Endothelial cell of umbilical vein (primary cell): ENCODE data around the gene PRSS22. TPM values are rescaled to one million over a fixed set of nuclear protein-coding genes. Genes with fewer than 3 reads are reported as not detected.

Experiments
- BruUV-seq: library from RNA; stranded (reverse); fragments of 400-500 nt; replicated peaks from 2 replicates; lab custom pipeline; 2021; lab: Mats Ljungman, UMichigan
- CTCF ChIA-PET: fragments of 300-600, 350-600 bp; sonication (Branson Sonifier 250); formaldehyde crosslinking; loops from one replicate; lab custom pipeline; 2021; ENCODE audit warnings: antibody characterized with exemption, inconsistent platforms; lab: Charles Lee
- POLR2A ChIA-PET: fragments of 300-600, 350-600 bp; sonication (Branson Sonifier 250); formaldehyde crosslinking; loops from one replicate; lab custom pipeline; 2021; ENCODE audit warnings: antibody characterized with exemption, inconsistent platforms; lab: Charles Lee
- DNase-seq: peaks from one replicate; pipeline ENCODE4 v3.0.0-alpha.2; 2011; ENCODE audit warnings: low read depth, low spot score
- FAIRE-seq: peaks from 2 replicates; lab custom pipeline; 2011; peaks lifted over from hg19 to GRCh38; lab: Jason Lieb, UNC
- H2AFZ ChIP-seq: 2 replicates; pipeline ENCODE4 v1.6.0; 2012; ENCODE audit warnings: low read depth, low read length, control low read depth, inconsistent platforms
- H3K27ac ChIP-seq: 2 replicates; pipeline ENCODE4 v1.5.1; 2011; ENCODE audit warnings: low read depth, mild to moderate bottlenecking, control low read depth, low read length, moderate library complexity; ENCODE audit not compliant: insufficient read depth
- H3K27me3 ChIP-seq, 2 experiments: 2 replicates each; pipeline versions ENCODE4 v1.6.0 to v1.6.1; 2011; ENCODE audit warnings: low read length in 2 of 2, mixed read lengths in 1 of 2; ENCODE audit not compliant: control insufficient read depth in 2 of 2, insufficient read depth in 2 of 2
- H3K36me3 ChIP-seq, 2 experiments: 2 replicates in 1 of 2; 3 replicates in 1 of 2; pipeline ENCODE4 v1.5.1; 2011; ENCODE audit warnings: low read length in 2 of 2, mild to moderate bottlenecking in 1 of 2, moderate library complexity in 1 of 2; ENCODE audit not compliant: control insufficient read depth in 2 of 2, insufficient read depth in 2 of 2; ENCODE audit errors: extremely low read depth in 1 of 2
- H3K4me1 ChIP-seq: 3 replicates; pipeline ENCODE4 v1.5.1; 2011; ENCODE audit warnings: mild to moderate bottlenecking, low read length; ENCODE audit not compliant: control insufficient read depth, insufficient read depth; ENCODE audit errors: extremely low read depth
- H3K4me2 ChIP-seq: 2 replicates; pipeline ENCODE4 v1.6.1; 2011; ENCODE audit warnings: low read length, control low read depth, mixed read lengths; ENCODE audit not compliant: insufficient read depth
- H3K4me3 ChIP-seq, 3 experiments: fragments of 200-600 bp in 1 of 3; sonication (generic), shearing (Covaris generic) in 1 of 3; replicated peaks in 1 of 3; 2 replicates each; pipeline ENCODE4 v1.5.1; 2011 to 2016; ENCODE audit warnings: control low read depth in 3 of 3, low read length in 3 of 3, mild to moderate bottlenecking in 2 of 3, inconsistent platforms in 1 of 3, low read depth in 1 of 3, moderate library complexity in 1 of 3; ENCODE audit not compliant: insufficient read depth in 1 of 3
- H3K79me2 ChIP-seq: 2 replicates; pipeline ENCODE4 v1.6.0; 2012; ENCODE audit warnings: low read length, inconsistent platforms; ENCODE audit not compliant: control insufficient read depth, insufficient read depth
- H3K9ac ChIP-seq: replicated peaks from 2 replicates; pipeline ENCODE3; 2011; ENCODE audit warnings: low read length, control low read depth; ENCODE audit not compliant: insufficient read depth; ENCODE audit errors: extremely low read depth
- H3K9me1 ChIP-seq: replicated peaks from 3 replicates; pipeline ENCODE4 v1.6.0; 2011; ENCODE audit warnings: mild to moderate bottlenecking, low read length; ENCODE audit not compliant: control insufficient read depth, insufficient read depth; ENCODE audit errors: extremely low read depth
- H3K9me3 ChIP-seq: replicated peaks from 2 replicates; pipeline ENCODE4 v1.5.1; 2012; ENCODE audit warnings: low read length, inconsistent platforms; ENCODE audit not compliant: control insufficient read depth, insufficient read depth
- H4K20me1 ChIP-seq: replicated peaks from 2 replicates; pipeline ENCODE3; 2011; ENCODE audit warnings: mild to moderate bottlenecking, low read length; ENCODE audit not compliant: control insufficient read depth, insufficient read depth; ENCODE audit errors: extremely low read depth
- EZH2 ChIP-seq: IDR thresholded peaks from 2 replicates; pipeline ENCODE4 v1.6.1; 2012; ENCODE audit warnings: borderline replicate concordance, low read depth, mild to moderate bottlenecking, moderate library complexity, low read length, inconsistent platforms; ENCODE audit not compliant: severe bottlenecking
- FOS ChIP-seq: IDR thresholded peaks from 2 replicates; pipeline ENCODE4 v1.6.1; 2011; ENCODE audit warnings: mild to moderate bottlenecking, low read length, moderate library complexity, borderline replicate concordance; ENCODE audit not compliant: insufficient read depth
- GATA2 ChIP-seq: IDR thresholded peaks from 2 replicates; pipeline ENCODE4 v1.7.0; 2011; ENCODE audit warnings: low read depth, mild to moderate bottlenecking, moderate library complexity, mixed read lengths, low read length; ENCODE audit not compliant: insufficient read length, insufficient read depth
- JUN ChIP-seq: IDR thresholded peaks from 2 replicates; pipeline ENCODE4 v1.6.1; 2011; ENCODE audit warnings: borderline replicate concordance, low read depth; ENCODE audit not compliant: insufficient read length, insufficient read depth
- MYC ChIP-seq: IDR thresholded peaks from one replicate; pipeline ENCODE4 v1.6.1; 2011; ENCODE audit warnings: mild to moderate bottlenecking, low read depth, low read length
- POLR2A ChIP-seq: IDR thresholded peaks from 2 replicates; pipeline ENCODE4 v1.6.1; 2012; ENCODE audit warnings: low read depth, mild to moderate bottlenecking, control low read depth, low read length
- POLR2AphosphoS5 ChIP-seq: IDR thresholded peaks from 2 replicates; pipeline ENCODE4 v1.6.1; 2012; ENCODE audit warnings: low read depth, mild to moderate bottlenecking, control low read depth, low read length, moderate library complexity; ENCODE audit not compliant: insufficient read depth
- dilution Hi-C: fragments of 300-500 bp; cut with MboI; formaldehyde crosslinking; loops from one replicate; pipeline ENCODE4 v1.15.0; 2019; ENCODE audit warnings: low sequenced_read_pairs; ENCODE audit not compliant: extremely low pct_ligation_motif_present
- intact Hi-C: fragments of 100-400 bp; cut with micrococcal nuclease; formaldehyde crosslinking; loops from one replicate; pipeline ENCODE4 v1.10.0; 2022
- polyA plus RNA-seq, 4 experiments: library from polyadenylated mRNA; depleted of rRNA in 3 of 4; stranded (reverse) in 3 of 4; unstranded in 1 of 4; fragments of >200 nt; gene quantifications; 2 replicates each; pipeline versions ENCODE4 v1.2.1 to v1.2.3, GENCODE V29; 2011 to 2012; ENCODE audit warnings: missing spikeins in 1 of 4
- total RNA-seq: library from RNA; stranded (reverse); gene quantifications from 2 replicates; pipeline ENCODE4 v1.2.3, GENCODE V29; 2021
- TF ChIP-seq, protein P1 (sequence below): IDR thresholded peaks from 2 replicates; pipeline ENCODE4 v1.6.1; 2011; ENCODE audit not compliant: insufficient read depth, insufficient read length
- TF ChIP-seq, protein P2 (sequence below), 2 donors: IDR thresholded peaks; 1 replicate in 1 of 2; 2 replicates in 1 of 2; pipeline ENCODE4 v1.5.1; 2011; ENCODE audit warnings: low read length in 2 of 2, mild to moderate bottlenecking in 2 of 2, moderate library complexity in 2 of 2, control low read depth in 1 of 2, inconsistent platforms in 1 of 2, low read depth in 1 of 2; ENCODE audit not compliant: insufficient read depth in 1 of 2; ENCODE audit errors: extremely low read depth in 1 of 2

The PRSS22 gene
- total and polyA plus RNA-seq, 2 donors (not counting 3 experiments of a cell fraction or from before 2014, with no cell fraction given), result not detected

DNA sequence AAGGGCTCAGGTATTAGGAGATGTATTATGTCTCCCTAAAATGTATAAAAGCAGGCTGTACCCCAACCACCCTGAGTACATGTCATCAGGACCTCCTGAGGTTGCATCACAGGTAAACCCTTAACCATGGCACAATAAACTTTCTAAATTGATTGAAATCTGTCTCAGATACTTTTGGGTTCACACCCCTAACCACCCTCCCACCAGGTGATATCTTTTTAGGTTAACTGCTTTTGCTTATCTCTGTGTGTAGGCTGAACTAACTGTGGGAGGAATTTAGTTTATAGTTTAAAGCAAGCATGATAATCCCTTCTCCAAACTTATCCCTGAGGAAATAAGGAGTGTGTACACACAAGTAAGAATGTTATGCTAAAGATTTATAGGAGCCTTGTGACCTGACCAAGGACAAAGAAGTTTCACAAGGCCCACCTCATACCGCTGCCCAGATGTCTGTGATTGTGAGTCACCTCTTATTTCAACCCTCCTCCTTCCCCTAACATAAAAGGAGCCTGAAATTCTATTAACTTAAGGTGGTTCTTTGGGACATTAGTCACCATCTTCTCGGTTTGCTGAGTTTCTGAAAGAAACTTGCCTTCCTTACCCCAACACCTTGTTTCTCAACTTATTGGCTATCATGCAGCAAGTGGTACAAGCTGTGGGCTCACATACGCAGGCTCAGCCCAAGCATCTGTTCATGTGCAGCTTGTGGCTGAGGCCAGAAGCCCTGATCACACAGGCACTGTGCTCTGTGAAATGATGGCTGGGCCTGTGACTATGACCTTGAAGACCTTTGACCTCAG is 11.3 kb downstream of the PRSS22 start:
- no peak overlapping the region for H3K27ac ChIP-seq
- H4K20me1 ChIP-seq, result no peaks in the 10 kb centered on the region
- peak; percentile 10 for TF ChIP-seq FOS
- no peak for TF ChIP-seq GATA2
- TF ChIP-seq POLR2AphosphoS5, result no peak
- ChIA-PET CTCF (no interaction called here), POLR2A (no interaction called here)
- H3K9me3 ChIP-seq, result no peaks in the 10 kb centered on the region
- peaks cover 10% of the 10 kb centered on the region for H3K4me1 ChIP-seq
- no peaks in the 10 kb centered on the region for H3K36me3 ChIP-seq
- H3K79me2 ChIP-seq, result no peaks in the 10 kb centered on the region
- dilution Hi-C loops (no loop called here), intact Hi-C loops (no loop called here)
- no peak overlapping the region for H3K4me3 ChIP-seq
- no peak for DNase-seq
- H3K4me2 ChIP-seq, result no peak overlapping the region
- BruUV-seq, result no TSS peak
- H3K9me1 ChIP-seq, result no peaks in the 10 kb centered on the region
- H3K27me3 ChIP-seq, result peaks cover 0 to 2% of the 10 kb centered on the region in 2 experiments
- no peak overlapping the region for H3K9ac ChIP-seq
- H2AFZ ChIP-seq, result no peak overlapping the region
- FAIRE-seq, result no peak

DNA sequence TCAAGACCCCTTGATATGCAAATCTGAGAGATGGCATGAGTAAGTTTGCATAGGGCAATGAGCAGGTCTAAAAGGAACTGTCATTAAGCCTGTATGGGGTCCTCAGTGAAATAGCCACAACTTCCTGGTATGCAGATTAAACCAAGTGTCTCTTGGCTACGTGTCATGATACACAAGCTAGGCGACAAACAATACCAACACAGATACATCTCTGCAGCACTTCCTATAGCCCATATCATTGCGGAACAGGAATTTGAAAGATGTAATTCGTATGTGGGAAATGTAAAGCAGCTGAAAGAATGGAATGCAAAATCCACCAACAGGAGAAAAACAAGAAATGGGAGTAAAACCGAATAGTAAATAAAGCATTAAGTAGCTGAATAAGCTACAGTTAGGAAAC is 12.9 kb downstream of the PRSS22 start:
- FAIRE-seq (no peak), DNase-seq (no peak)
- dilution Hi-C loops (no loop called here), intact Hi-C loops (no loop called here)
- Histone ChIP-seq H3K4me3 (no peak overlapping the region), H3K27me3 (peaks cover 0 to 2% of the 10 kb centered on the region in 2 experiments), H3K4me2 (no peak overlapping the region), H4K20me1 (no peaks in the 10 kb centered on the region), H2AFZ (no peak overlapping the region), H3K9ac (no peak overlapping the region), H3K79me2 (no peaks in the 10 kb centered on the region), H3K36me3 (no peaks in the 10 kb centered on the region), H3K27ac (no peak overlapping the region), H3K9me3 (no peaks in the 10 kb centered on the region), H3K4me1 (peaks cover 12% of the 10 kb centered on the region), H3K9me1 (no peaks in the 10 kb centered on the region)
- POLR2A ChIA-PET, result no interaction called here
- BruUV-seq, result no TSS peak
- TF ChIP-seq JUN, result no peak
- TF ChIP-seq, protein P1, sequence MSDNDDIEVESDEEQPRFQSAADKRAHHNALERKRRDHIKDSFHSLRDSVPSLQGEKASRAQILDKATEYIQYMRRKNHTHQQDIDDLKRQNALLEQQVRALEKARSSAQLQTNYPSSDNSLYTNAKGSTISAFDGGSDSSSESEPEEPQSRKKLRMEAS, result no peak
- TF ChIP-seq GATA2, result no peak
- TF ChIP-seq FOS, result no peak
- no peak for TF ChIP-seq MYC
- no peak for TF ChIP-seq POLR2A
- TF ChIP-seq, protein P2, sequence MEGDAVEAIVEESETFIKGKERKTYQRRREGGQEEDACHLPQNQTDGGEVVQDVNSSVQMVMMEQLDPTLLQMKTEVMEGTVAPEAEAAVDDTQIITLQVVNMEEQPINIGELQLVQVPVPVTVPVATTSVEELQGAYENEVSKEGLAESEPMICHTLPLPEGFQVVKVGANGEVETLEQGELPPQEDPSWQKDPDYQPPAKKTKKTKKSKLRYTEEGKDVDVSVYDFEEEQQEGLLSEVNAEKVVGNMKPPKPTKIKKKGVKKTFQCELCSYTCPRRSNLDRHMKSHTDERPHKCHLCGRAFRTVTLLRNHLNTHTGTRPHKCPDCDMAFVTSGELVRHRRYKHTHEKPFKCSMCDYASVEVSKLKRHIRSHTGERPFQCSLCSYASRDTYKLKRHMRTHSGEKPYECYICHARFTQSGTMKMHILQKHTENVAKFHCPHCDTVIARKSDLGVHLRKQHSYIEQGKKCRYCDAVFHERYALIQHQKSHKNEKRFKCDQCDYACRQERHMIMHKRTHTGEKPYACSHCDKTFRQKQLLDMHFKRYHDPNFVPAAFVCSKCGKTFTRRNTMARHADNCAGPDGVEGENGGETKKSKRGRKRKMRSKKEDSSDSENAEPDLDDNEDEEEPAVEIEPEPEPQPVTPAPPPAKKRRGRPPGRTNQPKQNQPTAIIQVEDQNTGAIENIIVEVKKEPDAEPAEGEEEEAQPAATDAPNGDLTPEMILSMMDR (IDR thresholded peaks at IDR 0.05; ENCODE audit: extremely low read depth in 1 of 2, insufficient read depth in 1 of 2, low read depth in 1 of 2, low read length in 2 of 2), result no peak
- TF ChIP-seq EZH2, result no peak
- no peak for TF ChIP-seq POLR2AphosphoS5
- CTCF ChIA-PET, result interaction anchor here (0.8 to 2.1 kb wide), 2 partner anchors 19 to 23 kb away, joined by 3 to 13 read pairs; no protein-coding TSS in a partner anchor
